Measurements from ENCODE around the gene TRAPPC10. TPM values are rescaled to one million over a fixed set of nuclear protein-coding genes. Genes with fewer than 3 reads are reported as not detected.

Gene TRAPPC10
- total and polyA plus RNA-seq, 2 of the 8 experiments (the other 6 are each of a cell fraction or from before 2014, with no cell fraction given): 18.5 to 29.8 TPM

- TF ChIP-seq, protein P1, sequence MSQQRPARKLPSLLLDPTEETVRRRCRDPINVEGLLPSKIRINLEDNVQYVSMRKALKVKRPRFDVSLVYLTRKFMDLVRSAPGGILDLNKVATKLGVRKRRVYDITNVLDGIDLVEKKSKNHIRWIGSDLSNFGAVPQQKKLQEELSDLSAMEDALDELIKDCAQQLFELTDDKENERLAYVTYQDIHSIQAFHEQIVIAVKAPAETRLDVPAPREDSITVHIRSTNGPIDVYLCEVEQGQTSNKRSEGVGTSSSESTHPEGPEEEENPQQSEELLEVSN (IDR thresholded peaks at IDR 0.05): no peak
- TF ChIP-seq BACH1 (IDR thresholded peaks at IDR 0.05; ENCODE audit: low read length): no peak
These were observed 53.3 kb downstream of the TRAPPC10 start (continued) for GRCh38 chr21:44065428-44065827.
